ENCODE measurements around the gene ARID3C.

Gene ARID3C

DNA sequence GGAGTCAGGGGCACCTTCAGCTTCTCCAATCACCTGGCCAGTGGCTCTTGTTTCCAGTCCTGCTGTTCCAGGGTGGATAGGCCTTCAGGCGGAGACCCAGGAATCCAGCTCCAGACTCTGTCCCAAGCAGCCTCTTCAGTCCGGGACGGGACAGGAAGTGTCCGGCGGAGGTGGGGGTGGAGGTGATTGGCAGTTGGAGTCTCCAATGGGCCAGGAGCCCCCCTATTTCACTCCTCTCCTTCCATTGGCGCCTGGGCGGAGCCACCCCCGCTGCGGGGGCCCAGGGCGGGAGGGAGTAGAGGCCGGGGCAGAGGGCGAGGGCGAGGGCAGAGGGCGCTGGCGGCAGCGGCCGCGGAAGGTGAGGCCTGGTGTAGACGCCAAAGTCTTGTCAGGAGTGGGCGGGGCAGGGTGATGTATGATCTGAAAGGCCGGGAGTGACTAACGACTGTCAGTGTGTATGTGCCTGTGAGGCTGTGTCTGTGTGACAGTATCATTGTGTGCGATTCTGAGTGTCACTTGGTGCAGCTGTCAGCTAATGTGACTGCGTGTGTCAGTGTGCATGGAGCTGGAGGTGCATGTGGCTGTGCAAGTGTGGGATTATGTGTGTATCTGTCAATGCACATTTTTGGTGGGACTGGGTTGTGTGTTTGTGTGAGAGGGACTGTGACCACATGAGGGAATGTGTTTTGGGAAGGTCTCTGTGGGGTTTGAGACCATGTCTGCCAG is 23.2 kb upstream of the ARID3C start, which contains the start of gene IL11RA:
Gene IL11RA, plus strand, starts transcription at position 310 of the 726 bp plus-strand sequence. CDS start 3,033 bp downstream, outside the sequence.
- in situ Hi-C loops (cut with HindIII; ENCODE audit: low sequenced_read_pairs), result no loop called here
- TF ChIP-seq, protein P1, sequence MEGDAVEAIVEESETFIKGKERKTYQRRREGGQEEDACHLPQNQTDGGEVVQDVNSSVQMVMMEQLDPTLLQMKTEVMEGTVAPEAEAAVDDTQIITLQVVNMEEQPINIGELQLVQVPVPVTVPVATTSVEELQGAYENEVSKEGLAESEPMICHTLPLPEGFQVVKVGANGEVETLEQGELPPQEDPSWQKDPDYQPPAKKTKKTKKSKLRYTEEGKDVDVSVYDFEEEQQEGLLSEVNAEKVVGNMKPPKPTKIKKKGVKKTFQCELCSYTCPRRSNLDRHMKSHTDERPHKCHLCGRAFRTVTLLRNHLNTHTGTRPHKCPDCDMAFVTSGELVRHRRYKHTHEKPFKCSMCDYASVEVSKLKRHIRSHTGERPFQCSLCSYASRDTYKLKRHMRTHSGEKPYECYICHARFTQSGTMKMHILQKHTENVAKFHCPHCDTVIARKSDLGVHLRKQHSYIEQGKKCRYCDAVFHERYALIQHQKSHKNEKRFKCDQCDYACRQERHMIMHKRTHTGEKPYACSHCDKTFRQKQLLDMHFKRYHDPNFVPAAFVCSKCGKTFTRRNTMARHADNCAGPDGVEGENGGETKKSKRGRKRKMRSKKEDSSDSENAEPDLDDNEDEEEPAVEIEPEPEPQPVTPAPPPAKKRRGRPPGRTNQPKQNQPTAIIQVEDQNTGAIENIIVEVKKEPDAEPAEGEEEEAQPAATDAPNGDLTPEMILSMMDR (IDR thresholded peaks at IDR 0.05; ENCODE audit: low read depth, low read length, missing control alignments), result no peak
- peak within 1 kb of the TSS; percentile 35 for H3K4me3 ChIP-seq (ENCODE audit: low read depth, low read length)
- DNase-seq (ENCODE audit: low read depth), result no peak

DNA sequence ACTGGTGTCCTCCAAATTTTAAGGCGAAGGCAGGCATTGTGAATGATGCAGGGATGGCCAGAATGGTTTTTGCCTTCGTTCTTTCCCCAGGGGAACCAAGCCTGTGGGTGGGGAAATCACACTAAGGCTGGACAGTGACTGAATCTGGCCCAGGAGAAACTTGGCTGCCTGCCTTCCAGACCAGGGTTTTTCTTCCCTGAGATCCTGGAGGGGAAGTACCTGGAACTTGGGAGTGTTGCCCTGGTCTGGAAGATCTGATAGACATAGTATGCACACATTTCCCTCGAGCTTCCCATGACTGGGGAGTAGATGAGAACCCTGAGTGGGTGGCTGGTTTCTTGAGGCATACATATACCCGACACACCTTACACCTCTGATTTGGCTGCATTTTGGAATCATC is 22.5 kb upstream of the ARID3C start:
- TF ChIP-seq, protein P1 (IDR thresholded peaks at IDR 0.05; ENCODE audit: low read depth, low read length, missing control alignments), result no peak
- DNase-seq (ENCODE audit: low read depth), result peak; percentile 23
- in situ Hi-C loops (cut with HindIII; ENCODE audit: low sequenced_read_pairs), result no loop called here
- H3K4me3 ChIP-seq (ENCODE audit: low read depth, low read length), result peak overlapping the region; percentile 35

DNA sequence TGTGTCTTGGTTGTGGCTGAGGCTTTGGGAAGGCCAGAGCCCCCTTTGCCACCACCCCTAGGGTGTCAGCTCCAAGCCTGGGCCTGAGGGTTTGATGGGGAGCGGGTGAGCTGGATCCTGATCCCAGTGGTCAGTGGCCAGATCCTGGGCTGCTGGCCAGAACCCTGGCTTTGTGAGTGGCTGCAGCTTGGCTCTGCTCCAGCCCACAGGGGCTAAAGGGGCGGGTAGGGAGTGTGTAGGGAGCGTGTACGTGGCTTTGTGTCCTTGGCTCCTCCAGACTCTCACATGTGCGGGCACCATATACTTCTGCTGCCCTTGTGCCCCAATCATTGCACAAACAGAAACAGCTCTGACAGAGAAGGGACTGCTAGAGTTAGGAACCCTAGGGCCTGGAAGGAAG is 21.9 kb upstream of the ARID3C start:
- in situ Hi-C loops (cut with HindIII; ENCODE audit: low sequenced_read_pairs), result no loop called here
- no peak overlapping the region for H3K4me3 ChIP-seq (ENCODE audit: low read depth, low read length)

DNA sequence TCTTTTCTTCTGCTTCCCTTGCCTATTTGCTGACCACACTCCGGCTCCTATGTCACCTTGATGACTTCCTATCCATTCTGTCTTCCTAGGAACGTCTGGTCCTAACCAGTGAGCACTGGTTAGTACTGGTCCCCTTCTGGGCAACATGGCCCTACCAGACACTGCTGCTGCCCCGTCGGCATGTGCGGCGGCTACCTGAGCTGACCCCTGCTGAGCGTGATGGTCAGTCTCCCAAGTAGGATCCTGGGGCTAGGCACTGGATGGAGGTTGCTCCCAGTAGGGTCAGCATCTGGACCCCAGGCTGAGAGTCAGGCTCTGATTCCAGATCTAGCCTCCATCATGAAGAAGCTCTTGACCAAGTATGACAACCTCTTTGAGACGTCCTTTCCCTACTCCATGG is 19.8 kb upstream of the ARID3C start:
- TF ChIP-seq, protein P1 (IDR thresholded peaks at IDR 0.05; ENCODE audit: low read depth, low read length, missing control alignments), result no peak
- in situ Hi-C loops (cut with HindIII; ENCODE audit: low sequenced_read_pairs), result no loop called here
- H3K4me3 ChIP-seq (ENCODE audit: low read depth, low read length), result no peak overlapping the region
- DNase-seq (ENCODE audit: low read depth), result no peak

More for the DNA sequence above, 21.9 kb upstream of the ARID3C start:
- peak; percentile 31 for DNase-seq (ENCODE audit: low read depth)
- TF ChIP-seq, protein P1 (IDR thresholded peaks at IDR 0.05; ENCODE audit: low read depth, low read length, missing control alignments), result no peak

DNA sequence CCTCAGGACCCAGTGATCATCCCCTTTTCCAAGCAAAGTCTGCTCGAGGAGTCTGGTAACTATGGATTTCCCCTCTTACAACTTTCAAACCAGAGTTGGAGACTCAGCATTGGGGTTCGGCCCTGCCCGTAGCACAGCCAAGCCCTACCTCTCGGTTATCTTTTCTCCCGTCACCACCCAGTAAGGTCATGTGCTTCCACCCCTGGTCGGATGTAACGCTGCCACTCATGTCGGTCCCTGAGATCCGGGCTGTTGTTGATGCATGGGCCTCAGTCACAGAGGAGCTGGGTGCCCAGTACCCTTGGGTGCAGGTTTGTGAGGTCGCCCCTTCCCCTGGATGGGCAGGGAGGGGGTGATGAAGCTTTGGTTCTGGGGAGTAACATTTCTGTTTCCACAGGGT is 18.8 kb upstream of the ARID3C start:
- in situ Hi-C loops (cut with HindIII; ENCODE audit: low sequenced_read_pairs), result no loop called here
- DNase-seq (ENCODE audit: low read depth), result no peak
- TF ChIP-seq, protein P1 (IDR thresholded peaks at IDR 0.05; ENCODE audit: low read depth, low read length, missing control alignments), result no peak
- H3K4me3 ChIP-seq (ENCODE audit: low read depth, low read length), result peak overlapping the region; percentile 54

DNA sequence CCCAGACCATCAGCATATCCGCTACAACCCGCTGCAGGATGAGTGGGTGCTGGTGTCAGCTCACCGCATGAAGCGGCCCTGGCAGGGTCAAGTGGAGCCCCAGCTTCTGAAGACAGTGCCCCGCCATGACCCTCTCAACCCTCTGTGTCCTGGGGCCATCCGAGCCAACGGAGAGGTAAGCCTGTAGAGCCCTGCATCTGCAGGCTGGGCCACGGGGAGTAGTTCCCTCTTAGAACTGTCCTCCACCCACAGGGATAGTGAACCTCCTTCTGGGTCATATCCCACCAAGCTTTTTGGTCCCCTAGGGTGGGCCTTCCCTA is 18.2 kb upstream of the ARID3C start:
- no peak for DNase-seq (ENCODE audit: low read depth)
- peak overlapping the region; percentile 54 for H3K4me3 ChIP-seq (ENCODE audit: low read depth, low read length)
- TF ChIP-seq, protein P1 (IDR thresholded peaks at IDR 0.05; ENCODE audit: low read depth, low read length, missing control alignments), result no peak
- in situ Hi-C loops (cut with HindIII; ENCODE audit: low sequenced_read_pairs), result no loop called here

All from astrocyte of the cerebellum (primary cell).